Esophagus squamous epithelium (tissue), 5 donors: ENCODE measurements around the gene GRK6. TPM values are rescaled to one million over a fixed set of nuclear protein-coding genes. Genes with fewer than 3 reads are reported as not detected.

Experiments
- DNase-seq: peaks from one replicate; lab custom pipeline; 2025; lab: John Stamatoyannopoulos, UW
- H3K27ac ChIP-seq, 4 donors: fragments of 200-600 bp; sonication (generic); one replicate each; pipeline ENCODE4 v1.5.1; 2016 to 2019; ENCODE audit warnings: mild to moderate bottlenecking in 1 of 4
- H3K27me3 ChIP-seq, 4 donors: fragments of 200-600 bp; sonication (generic); 1 replicate in 3 of 4; 2 replicates in 1 of 4; pipeline versions ENCODE4 v1.5.1 to v1.6.0; 2017 to 2021; ENCODE audit warnings: antibody characterized with exemption in 1 of 4
- H3K36me3 ChIP-seq, 3 donors: fragments of 200-600 bp; sonication (generic); one replicate each; pipeline ENCODE4 v1.5.1; 2016 to 2019
- H3K4me1 ChIP-seq, 3 donors: fragments of 200-600 bp; sonication (generic); one replicate each; pipeline ENCODE4 v1.5.1; 2017 to 2019
- H3K4me3 ChIP-seq, 4 donors: fragments of 200-600 bp; sonication (generic); 1 replicate in 3 of 4; 2 replicates in 1 of 4; pipeline ENCODE4 v1.5.1; 2016 to 2019; ENCODE audit warnings: mild to moderate bottlenecking in 2 of 4, moderate library complexity in 1 of 4
- H3K9me3 ChIP-seq, 3 donors: fragments of 200-600 bp; sonication (generic); one replicate each; pipeline ENCODE4 v1.5.1; 2016 to 2019
- POLR2A ChIP-seq, 4 donors: fragments of 450-650 bp; IDR thresholded peaks; one replicate each; pipeline ENCODE4 v1.6.1; 2017; ENCODE audit warnings: antibody characterized with exemption in 4 of 4, mild to moderate bottlenecking in 4 of 4, moderate library complexity in 3 of 4
- WGBS, 2 donors: methylation state at CpG; one replicate each; pipeline ENCODE4 v1.1.5; 2018; 5-methylcytosine and 5-hydroxymethylcytosine counted together
- intact Hi-C: fragments of 100-400 bp; cut with DNase I; formaldehyde crosslinking; loops from one replicate; pipeline ENCODE4 v1.15.0; 2022
- total RNA-seq, 4 donors: library from RNA; depleted of rRNA; stranded (reverse); fragments of >200 nt; gene quantifications; one replicate each; pipeline ENCODE4 v1.1.0, GENCODE V29; 2016
- TF ChIP-seq, protein P1 (sequence below), 6 experiments: fragments of 450-650 bp in 4 of 6; fragments of 200-600 bp in 2 of 6; sonication (generic) in 2 of 6; IDR thresholded peaks; one replicate each; pipeline ENCODE4 v1.5.1; 2016 to 2019; ENCODE audit warnings: antibody characterized with exemption in 6 of 6, mild to moderate bottlenecking in 4 of 6, moderate library complexity in 4 of 6
- donor health status: DM: yes; HTN: yes; CAD: no.

The GRK6 gene
- total RNA-seq, 4 donors from 2014 or later: 24.6 to 39.7 (median 29.5) TPM

DNA sequence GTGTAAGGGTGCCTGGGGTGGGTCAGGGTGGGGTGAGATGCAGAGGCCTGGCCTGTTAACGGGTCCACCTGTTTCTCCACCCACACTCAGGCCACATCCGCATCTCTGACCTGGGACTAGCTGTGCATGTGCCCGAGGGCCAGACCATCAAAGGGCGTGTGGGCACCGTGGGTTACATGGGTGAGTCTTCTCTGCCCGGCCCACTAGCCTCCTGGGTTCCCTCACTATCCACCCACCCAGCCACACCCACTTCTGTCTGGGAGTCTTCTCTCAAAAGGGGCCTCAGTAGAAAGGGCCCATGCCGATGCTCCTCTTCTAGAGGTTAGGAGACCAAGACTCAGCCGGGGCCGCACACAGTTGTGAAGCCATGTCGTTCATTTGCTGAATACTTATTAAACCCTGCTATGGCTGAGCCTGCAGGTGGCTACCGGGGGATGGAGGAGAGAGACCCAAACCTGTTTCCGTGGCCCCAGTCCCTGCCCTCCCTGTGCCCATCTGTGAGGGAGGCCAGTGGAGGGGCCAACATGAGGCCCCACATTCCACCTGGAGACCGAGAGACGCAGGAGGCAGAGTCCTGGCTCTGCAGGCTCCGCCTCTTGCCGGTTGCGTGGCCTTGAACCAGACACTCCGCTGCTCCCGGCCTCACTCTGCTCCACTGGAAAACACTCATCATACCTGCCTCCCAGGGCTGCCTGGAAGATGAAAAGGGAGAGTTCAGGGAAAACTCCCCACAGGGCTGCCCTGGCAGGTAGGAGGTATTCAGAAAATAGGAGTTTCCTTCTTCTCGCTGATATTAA lies 8.7 kb downstream of the GRK6 start:
- no peak for DNase-seq
- peaks cover 21 to 41% (median 28%) of the 10 kb centered on the region in 3 donors for H3K4me1 ChIP-seq
- intact Hi-C loops: no loop called here
- H3K4me3 ChIP-seq: no peak overlapping the region
- peaks cover 46 to 86% (median 49%) of the 10 kb centered on the region in 3 donors for H3K36me3 ChIP-seq
- no peaks in the 10 kb centered on the region for H3K27me3 ChIP-seq
- H3K27ac ChIP-seq: no peak overlapping the region
- H3K9me3 ChIP-seq: no peaks in the 10 kb centered on the region
- no peak for TF ChIP-seq POLR2A (IDR thresholded peaks at IDR 0.05)
- TF ChIP-seq, protein P1, sequence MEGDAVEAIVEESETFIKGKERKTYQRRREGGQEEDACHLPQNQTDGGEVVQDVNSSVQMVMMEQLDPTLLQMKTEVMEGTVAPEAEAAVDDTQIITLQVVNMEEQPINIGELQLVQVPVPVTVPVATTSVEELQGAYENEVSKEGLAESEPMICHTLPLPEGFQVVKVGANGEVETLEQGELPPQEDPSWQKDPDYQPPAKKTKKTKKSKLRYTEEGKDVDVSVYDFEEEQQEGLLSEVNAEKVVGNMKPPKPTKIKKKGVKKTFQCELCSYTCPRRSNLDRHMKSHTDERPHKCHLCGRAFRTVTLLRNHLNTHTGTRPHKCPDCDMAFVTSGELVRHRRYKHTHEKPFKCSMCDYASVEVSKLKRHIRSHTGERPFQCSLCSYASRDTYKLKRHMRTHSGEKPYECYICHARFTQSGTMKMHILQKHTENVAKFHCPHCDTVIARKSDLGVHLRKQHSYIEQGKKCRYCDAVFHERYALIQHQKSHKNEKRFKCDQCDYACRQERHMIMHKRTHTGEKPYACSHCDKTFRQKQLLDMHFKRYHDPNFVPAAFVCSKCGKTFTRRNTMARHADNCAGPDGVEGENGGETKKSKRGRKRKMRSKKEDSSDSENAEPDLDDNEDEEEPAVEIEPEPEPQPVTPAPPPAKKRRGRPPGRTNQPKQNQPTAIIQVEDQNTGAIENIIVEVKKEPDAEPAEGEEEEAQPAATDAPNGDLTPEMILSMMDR (IDR thresholded peaks at IDR 0.05): no peak
- 83 to 99% methylated on average over 14 to 19 of the region's 20 CpGs for WGBS, 2 donors

DNA sequence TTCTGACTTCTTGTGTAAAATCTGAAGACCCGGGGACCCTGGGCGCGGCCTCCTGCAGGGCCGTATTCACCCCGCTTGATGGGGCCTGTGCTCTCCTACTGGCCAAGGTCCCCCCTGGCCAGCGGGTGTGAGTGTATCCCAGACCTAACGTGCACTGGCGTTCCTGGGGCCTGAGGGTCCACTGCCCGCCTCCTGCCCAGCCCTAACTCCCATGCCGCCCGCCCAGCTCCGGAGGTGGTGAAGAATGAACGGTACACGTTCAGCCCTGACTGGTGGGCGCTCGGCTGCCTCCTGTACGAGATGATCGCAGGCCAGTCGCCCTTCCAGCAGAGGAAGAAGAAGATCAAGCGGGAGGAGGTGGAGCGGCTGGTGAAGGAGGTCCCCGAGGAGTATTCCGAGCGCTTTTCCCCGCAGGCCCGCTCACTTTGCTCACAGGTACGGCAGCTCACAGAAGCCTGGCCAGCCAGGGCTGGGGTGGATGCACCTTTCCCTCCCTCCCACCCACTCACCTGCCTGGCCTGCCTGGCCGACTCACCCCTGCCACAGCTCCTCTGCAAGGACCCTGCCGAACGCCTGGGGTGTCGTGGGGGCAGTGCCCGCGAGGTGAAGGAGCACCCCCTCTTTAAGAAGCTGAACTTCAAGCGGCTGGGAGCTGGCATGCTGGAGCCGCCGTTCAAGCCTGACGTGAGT lies 9.5 kb downstream of the GRK6 start:
- Histone ChIP-seq H3K27me3 (no peaks in the 10 kb centered on the region), H3K36me3 (peaks cover 47 to 91% (median 55%) of the 10 kb centered on the region in 3 donors), H3K9me3 (no peaks in the 10 kb centered on the region), H3K4me1 (peaks cover 12 to 32% (median 21%) of the 10 kb centered on the region in 3 donors), H3K4me3 (no peak overlapping the region), H3K27ac (no peak overlapping the region)
- intact Hi-C loops: no loop called here
- WGBS, 2 donors: 88 to 100% methylated on average over 6 to 15 of the region's 37 CpGs
- DNase-seq: no peak
- TF ChIP-seq, protein P1 (IDR thresholded peaks at IDR 0.05): no peak
- TF ChIP-seq POLR2A (IDR thresholded peaks at IDR 0.05): no peak

DNA sequence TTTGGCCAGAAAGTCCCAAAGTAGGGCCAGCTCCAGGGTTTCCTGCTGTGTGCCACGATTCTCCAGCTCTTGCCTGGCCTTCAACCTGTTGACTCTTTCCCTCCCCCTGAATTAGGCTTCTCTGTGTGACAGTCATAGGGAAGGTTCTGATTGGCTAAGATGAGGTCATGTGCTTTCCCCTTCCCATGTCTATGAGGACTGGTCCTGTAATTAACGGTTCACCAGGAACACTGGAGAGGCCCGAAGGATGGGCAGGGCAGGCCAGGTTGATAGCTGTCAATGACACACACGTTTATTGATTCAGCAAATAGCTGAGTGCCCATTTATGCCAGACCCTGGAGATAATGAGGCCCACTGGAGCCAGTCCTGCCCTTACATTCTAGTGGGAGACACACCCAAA lies 11.1 kb downstream of the GRK6 start:
- TF ChIP-seq POLR2A (IDR thresholded peaks at IDR 0.05): no peak
- TF ChIP-seq, protein P1 (IDR thresholded peaks at IDR 0.05): no peak

DNA sequence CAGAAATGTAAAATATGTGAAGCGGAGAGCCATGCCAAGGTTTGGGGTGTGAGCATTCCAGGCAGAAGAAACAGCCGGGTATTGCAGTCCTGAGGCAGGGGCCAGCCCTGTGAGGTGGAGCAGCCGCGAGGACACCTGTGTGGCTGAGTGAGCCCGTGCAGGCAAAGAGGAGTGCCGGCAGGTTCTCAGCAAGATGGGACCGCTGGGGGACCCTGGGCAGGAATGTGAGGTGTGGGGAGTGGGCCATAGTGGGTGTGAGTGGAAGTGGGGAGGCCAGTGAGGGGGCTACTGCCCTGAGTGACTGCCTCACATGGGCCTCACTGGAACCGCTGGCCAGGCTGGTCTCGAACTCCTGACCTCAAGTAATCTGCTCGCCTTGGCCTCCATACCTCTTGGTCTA lies 12.0 kb downstream of the GRK6 start:
- Histone ChIP-seq H3K27ac (no peak overlapping the region), H3K36me3 (peaks cover 41 to 83% (median 42%) of the 10 kb centered on the region in 3 donors), H3K4me3 (no peak overlapping the region), H3K4me1 (peaks cover 0 to 16% (median 0%) of the 10 kb centered on the region in 3 donors), H3K27me3 (no peaks in the 10 kb centered on the region), H3K9me3 (no peaks in the 10 kb centered on the region)
- no peak for DNase-seq
- intact Hi-C loops: no loop called here
- TF ChIP-seq, protein P1 (IDR thresholded peaks at IDR 0.05): no peak
- no peak for TF ChIP-seq POLR2A (IDR thresholded peaks at IDR 0.05)
- 88 to 89% methylated on average over 8 to 9 of the region's 10 CpGs for WGBS, 2 donors

More for the DNA sequence above, 11.1 kb downstream of the GRK6 start:
- intact Hi-C loops: no loop called here
- WGBS, 2 donors: 51 to 90% methylated on average over 2 to 4 of the region's 4 CpGs
- Histone ChIP-seq H3K4me1 (peaks cover 0 to 16% (median 4%) of the 10 kb centered on the region in 3 donors), H3K27ac (no peak overlapping the region), H3K27me3 (no peaks in the 10 kb centered on the region), H3K36me3 (peaks cover 50 to 91% (median 51%) of the 10 kb centered on the region in 3 donors), H3K9me3 (no peaks in the 10 kb centered on the region), H3K4me3 (no peak overlapping the region)
- no peak for DNase-seq
